ENCODE results near the gene ACAA1. TPM values are rescaled to one million over a fixed set of nuclear protein-coding genes. Genes with fewer than 3 reads are reported as not detected.

The ACAA1 gene
- total and polyA plus RNA-seq, 2 of the 13 experiments (the other 11 are each of a cell fraction or from before 2014, with no cell fraction given) = 60.8 to 188 TPM

DNA sequence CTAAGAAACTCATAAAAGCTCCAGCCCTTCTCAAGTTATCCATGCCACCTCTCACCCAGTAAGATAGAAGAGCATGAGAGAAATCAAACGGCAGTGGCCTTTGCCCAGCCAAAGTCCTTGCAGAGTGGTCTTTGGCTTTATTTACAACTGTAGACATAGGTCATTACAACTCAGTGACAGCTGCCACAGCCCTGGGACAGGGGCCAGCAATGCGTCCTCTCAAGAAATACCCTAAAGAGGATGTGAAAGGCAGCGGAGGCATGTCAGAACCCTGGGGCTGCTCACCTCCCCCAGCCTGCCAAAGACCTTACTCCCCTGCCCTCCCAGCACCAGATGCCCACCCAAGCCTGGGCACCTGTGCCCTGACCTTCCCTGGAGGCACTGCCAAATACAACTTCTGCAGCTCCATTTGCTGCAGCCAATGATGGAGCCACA lies 6.3 kb downstream of the ACAA1 start (continued):
- TF ChIP-seq, protein P1, sequence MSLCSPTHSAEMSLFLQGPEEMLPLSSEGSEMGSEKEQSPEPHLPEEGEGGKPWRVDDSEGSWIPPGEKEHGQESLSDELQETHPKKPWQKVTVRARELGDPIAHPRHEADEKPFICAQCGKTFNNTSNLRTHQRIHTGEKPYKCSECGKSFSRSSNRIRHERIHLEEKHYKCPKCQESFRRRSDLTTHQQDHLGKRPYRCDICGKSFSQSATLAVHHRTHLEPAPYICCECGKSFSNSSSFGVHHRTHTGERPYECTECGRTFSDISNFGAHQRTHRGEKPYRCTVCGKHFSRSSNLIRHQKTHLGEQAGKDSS (CRISPR knock-in tag; IDR thresholded peaks at IDR 0.05; ENCODE audit: borderline replicate concordance, low read depth) = peak; percentile 77; the same call in 1 of the 2 replicates
- TF ChIP-seq HOXD1 (CRISPR knock-in tag; IDR thresholded peaks at IDR 0.05) = 0 out of 2 replicates have a peak, but pooled peaks have one; percentile 42
- TF ChIP-seq HDAC1 (CRISPR knock-in tag; IDR thresholded peaks at IDR 0.05) = peak; percentile 81
- 0 out of 2 replicates have a peak, but pooled peaks have one; percentile 61 for TF ChIP-seq ZC3H13 (CRISPR knock-in tag; IDR thresholded peaks at IDR 0.05)
- TF ChIP-seq PTBP1 (IDR thresholded peaks at IDR 0.05; ENCODE audit: low read depth, low read length, poor library complexity, severe bottlenecking) = no peak
- TF ChIP-seq ZNF383 (CRISPR knock-in tag; IDR thresholded peaks at IDR 0.05; ENCODE audit: borderline replicate concordance) = no peak
- no peak for TF ChIP-seq ISX (CRISPR knock-in tag; conservative IDR thresholded peaks at IDR 0.05)
- TF ChIP-seq DMAP1 (CRISPR knock-in tag; IDR thresholded peaks at IDR 0.05) = no peak
- no peak for TF ChIP-seq ELF4 (CRISPR knock-in tag; IDR thresholded peaks at IDR 0.05; ENCODE audit: borderline replicate concordance)
- TF ChIP-seq, protein P2, sequence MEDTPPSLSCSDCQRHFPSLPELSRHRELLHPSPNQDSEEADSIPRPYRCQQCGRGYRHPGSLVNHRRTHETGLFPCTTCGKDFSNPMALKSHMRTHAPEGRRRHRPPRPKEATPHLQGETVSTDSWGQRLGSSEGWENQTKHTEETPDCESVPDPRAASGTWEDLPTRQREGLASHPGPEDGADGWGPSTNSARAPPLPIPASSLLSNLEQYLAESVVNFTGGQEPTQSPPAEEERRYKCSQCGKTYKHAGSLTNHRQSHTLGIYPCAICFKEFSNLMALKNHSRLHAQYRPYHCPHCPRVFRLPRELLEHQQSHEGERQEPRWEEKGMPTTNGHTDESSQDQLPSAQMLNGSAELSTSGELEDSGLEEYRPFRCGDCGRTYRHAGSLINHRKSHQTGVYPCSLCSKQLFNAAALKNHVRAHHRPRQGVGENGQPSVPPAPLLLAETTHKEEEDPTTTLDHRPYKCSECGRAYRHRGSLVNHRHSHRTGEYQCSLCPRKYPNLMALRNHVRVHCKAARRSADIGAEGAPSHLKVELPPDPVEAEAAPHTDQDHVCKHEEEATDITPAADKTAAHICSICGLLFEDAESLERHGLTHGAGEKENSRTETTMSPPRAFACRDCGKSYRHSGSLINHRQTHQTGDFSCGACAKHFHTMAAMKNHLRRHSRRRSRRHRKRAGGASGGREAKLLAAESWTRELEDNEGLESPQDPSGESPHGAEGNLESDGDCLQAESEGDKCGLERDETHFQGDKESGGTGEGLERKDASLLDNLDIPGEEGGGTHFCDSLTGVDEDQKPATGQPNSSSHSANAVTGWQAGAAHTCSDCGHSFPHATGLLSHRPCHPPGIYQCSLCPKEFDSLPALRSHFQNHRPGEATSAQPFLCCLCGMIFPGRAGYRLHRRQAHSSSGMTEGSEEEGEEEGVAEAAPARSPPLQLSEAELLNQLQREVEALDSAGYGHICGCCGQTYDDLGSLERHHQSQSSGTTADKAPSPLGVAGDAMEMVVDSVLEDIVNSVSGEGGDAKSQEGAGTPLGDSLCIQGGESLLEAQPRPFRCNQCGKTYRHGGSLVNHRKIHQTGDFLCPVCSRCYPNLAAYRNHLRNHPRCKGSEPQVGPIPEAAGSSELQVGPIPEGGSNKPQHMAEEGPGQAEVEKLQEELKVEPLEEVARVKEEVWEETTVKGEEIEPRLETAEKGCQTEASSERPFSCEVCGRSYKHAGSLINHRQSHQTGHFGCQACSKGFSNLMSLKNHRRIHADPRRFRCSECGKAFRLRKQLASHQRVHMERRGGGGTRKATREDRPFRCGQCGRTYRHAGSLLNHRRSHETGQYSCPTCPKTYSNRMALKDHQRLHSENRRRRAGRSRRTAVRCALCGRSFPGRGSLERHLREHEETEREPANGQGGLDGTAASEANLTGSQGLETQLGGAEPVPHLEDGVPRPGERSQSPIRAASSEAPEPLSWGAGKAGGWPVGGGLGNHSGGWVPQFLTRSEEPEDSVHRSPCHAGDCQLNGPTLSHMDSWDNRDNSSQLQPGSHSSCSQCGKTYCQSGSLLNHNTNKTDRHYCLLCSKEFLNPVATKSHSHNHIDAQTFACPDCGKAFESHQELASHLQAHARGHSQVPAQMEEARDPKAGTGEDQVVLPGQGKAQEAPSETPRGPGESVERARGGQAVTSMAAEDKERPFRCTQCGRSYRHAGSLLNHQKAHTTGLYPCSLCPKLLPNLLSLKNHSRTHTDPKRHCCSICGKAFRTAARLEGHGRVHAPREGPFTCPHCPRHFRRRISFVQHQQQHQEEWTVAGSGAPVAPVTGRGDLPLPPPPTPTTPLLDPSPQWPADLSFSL (CRISPR knock-in tag; IDR thresholded peaks at IDR 0.05) = no peak; the same call in 1 of the 2 replicates
- TF ChIP-seq, protein P3, sequence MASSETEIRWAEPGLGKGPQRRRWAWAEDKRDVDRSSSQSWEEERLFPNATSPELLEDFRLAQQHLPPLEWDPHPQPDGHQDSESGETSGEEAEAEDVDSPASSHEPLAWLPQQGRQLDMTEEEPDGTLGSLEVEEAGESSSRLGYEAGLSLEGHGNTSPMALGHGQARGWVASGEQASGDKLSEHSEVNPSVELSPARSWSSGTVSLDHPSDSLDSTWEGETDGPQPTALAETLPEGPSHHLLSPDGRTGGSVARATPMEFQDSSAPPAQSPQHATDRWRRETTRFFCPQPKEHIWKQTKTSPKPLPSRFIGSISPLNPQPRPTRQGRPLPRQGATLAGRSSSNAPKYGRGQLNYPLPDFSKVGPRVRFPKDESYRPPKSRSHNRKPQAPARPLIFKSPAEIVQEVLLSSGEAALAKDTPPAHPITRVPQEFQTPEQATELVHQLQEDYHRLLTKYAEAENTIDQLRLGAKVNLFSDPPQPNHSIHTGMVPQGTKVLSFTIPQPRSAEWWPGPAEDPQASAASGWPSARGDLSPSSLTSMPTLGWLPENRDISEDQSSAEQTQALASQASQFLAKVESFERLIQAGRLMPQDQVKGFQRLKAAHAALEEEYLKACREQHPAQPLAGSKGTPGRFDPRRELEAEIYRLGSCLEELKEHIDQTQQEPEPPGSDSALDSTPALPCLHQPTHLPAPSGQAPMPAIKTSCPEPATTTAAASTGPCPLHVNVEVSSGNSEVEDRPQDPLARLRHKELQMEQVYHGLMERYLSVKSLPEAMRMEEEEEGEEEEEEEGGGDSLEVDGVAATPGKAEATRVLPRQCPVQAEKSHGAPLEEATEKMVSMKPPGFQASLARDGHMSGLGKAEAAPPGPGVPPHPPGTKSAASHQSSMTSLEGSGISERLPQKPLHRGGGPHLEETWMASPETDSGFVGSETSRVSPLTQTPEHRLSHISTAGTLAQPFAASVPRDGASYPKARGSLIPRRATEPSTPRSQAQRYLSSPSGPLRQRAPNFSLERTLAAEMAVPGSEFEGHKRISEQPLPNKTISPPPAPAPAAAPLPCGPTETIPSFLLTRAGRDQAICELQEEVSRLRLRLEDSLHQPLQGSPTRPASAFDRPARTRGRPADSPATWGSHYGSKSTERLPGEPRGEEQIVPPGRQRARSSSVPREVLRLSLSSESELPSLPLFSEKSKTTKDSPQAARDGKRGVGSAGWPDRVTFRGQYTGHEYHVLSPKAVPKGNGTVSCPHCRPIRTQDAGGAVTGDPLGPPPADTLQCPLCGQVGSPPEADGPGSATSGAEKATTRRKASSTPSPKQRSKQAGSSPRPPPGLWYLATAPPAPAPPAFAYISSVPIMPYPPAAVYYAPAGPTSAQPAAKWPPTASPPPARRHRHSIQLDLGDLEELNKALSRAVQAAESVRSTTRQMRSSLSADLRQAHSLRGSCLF (CRISPR knock-in tag; IDR thresholded peaks at IDR 0.05; ENCODE audit: borderline replicate concordance) = no peak
- peak; percentile 66; the same call in 1 of the 2 replicates for TF ChIP-seq KDM6A (CRISPR knock-in tag; IDR thresholded peaks at IDR 0.05; ENCODE audit: low read depth)
- no peak for TF ChIP-seq ZNF343 (CRISPR knock-in tag; IDR thresholded peaks at IDR 0.05)
- TF ChIP-seq ZSCAN9 (CRISPR knock-in tag; IDR thresholded peaks at IDR 0.05; ENCODE audit: borderline replicate concordance) = no peak
- TF ChIP-seq, protein P4, sequence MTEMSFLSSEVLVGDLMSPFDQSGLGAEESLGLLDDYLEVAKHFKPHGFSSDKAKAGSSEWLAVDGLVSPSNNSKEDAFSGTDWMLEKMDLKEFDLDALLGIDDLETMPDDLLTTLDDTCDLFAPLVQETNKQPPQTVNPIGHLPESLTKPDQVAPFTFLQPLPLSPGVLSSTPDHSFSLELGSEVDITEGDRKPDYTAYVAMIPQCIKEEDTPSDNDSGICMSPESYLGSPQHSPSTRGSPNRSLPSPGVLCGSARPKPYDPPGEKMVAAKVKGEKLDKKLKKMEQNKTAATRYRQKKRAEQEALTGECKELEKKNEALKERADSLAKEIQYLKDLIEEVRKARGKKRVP (CRISPR knock-in tag; IDR thresholded peaks at IDR 0.05) = no peak
- TF ChIP-seq ZNF20 (CRISPR knock-in tag; IDR thresholded peaks at IDR 0.05) = no peak
- no peak for TF ChIP-seq ZNF75D (CRISPR knock-in tag; IDR thresholded peaks at IDR 0.05; ENCODE audit: borderline replicate concordance)
- no peak for TF ChIP-seq ZNF891 (CRISPR knock-in tag; IDR thresholded peaks at IDR 0.05)
